ENCODE measurements around the gene PLK2.

Gene PLK2

DNA sequence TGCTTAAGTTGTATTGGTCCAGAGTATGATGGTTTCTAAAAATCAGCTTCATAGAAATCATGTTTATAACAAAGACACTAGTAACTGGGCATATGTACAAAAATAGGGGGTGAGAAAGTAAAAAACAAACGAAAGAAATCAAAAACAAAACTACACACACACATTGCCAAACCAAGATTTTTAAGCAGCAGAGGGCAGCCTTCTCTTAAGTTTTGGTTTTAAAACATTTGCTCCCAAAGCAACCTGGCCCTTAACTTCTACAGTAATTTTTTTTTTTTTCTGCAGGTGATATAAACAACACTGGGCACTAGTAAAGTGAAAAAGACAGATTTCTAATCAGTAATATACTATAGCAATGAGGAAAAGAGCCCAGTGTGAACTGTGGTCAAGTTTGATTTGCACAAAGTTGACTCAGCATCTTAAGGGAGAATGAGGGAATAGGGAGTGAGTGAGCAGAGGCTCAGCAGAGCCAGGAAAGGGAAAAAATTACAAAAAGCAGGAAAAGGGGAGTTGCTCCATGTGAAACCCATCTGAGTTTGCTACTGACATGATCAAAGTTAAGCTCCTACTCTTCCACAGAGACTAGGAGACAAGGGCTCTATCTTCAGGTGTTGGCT lies 18.0 kb upstream of the PLK2 start:
- no peak for DNase-seq

DNA sequence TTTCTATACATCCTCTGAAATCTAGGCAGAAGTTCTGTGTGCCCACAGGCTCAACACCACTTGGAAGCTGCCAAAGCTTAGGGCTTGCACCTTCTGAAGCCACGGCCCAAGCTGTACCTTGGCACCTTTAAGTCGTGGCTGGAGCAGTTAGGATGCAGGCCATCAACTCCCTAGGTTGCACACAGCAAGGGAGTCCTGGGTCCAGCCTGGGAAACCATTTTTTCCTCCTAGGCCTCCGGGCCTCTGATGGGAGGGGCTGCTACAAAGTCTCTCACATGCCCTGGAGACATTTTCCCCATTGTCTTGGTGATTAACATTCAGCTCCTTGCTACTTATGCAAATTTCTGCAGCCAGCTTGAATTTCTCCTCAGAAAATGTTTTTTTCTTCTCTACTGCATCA lies 15.5 kb upstream of the PLK2 start:
- DNase-seq: no peak

DNA sequence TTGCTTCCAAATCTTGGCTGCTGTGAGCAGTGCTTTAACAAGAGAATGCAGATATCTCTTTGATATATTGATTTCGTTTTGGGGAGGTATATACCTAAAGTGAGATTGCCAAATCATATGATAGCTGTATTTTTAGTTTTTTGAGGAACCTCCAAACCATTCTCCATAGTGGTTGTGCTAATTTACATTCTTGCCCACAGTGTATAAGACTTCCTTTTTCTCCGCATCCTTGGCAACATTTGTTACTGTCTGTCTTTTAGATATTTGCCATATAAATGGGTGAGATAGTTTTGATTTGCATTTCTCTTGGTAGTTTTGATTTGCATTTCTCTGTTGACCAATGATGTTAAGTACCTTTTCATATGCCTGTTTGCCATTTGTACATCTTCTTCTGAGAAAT lies 10.0 kb upstream of the PLK2 start:
- no peak for DNase-seq

DNA sequence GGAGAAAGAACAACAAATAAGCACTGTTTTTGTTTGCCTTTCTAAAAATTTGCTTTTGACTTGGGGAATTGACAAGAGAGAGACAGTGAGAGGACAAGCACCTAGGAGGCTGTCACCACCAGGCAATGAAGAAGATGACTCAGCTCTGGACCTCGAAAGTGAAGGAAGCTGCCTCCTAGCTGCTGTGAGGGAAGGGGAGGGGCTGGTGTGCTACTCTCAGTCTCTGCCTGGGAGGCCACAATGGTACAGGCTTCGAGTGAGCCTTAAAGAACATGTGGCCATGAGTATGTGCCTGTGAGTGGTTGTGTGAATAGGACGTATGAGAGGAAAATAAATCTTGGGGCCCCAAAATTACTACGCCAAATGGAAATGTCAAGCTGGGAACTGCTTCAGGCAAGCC lies 7.1 kb upstream of the PLK2 start:
- DNase-seq: peak in 1 of 2 experiments; percentile 15

DNA sequence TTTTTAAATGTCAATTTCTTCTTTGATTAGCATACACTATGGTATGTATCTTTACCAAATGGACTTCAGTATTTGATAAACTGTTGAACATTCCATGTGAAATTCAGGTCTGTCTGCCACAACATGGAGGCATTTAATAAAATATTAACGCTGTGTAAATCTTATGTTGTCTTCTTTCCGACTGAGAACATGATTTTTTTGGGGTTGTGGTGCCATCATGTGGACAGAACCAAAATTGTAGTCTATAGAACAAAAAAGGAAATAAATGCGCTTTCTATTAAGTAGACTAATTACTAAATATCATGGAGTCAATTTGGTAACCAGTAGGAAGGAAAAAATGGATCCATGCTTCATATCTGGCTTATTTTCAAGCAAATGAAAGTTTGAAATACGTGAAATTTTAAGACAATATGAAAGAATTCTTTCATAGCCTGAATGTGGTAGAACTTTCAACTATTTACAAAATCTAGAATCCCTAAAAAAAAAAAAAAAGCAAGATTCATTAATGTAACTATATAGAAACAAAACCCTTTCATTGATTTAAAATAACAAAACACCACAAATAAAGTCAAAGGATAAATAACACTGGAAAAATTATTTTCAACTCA lies 2.8 kb upstream of the PLK2 start:
- DNase-seq: peak; percentile 5 to 9

DNA sequence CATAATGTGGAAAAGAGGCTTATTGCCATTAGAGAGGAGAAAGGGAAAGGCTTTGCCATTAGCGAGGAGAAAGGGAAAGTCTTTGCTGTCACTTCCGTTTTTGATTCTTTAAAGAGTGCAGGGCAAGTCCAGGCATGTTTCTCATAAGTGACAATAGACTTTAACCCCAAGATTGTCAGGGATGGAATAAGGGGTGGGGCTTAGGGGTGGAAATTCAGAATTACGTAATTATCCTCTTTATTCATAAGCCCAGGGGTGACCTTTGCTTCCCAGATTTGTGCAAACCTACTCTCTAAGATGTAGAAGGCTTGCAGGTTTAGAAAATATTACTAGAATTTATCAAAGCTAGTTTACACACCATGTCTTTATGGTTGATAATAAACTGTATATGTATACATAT lies 2.3 kb upstream of the PLK2 start:
- no peak for DNase-seq

DNA sequence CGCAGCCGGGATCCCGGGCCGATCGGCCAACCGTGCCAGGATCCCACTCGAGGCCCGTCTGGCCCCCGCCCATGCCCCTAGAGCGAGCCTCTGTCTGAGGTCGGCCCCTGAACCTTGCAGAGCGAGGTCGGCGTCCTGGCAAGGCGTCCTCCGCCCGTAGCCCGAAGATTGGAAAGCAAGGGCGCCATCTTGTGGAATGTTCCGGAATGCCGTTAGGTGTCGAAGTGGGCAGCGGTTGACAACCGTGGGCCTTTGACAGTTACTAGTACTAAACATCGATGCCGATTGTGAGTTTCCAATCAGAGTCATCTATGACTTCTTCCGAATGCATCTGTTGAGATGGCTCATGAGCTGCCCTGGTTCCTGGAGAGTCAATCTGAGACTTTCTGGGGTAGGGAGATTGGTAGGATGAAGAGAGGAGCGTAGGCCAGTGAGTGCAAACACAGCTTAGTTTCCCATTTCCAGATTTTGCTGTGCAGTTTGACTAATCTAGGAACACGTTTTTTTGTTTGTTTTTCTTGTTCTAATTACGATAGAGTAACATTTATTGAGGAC lies 923 bp upstream of the PLK2 start:
- peak; percentile 85 to 88 for DNase-seq

DNA sequence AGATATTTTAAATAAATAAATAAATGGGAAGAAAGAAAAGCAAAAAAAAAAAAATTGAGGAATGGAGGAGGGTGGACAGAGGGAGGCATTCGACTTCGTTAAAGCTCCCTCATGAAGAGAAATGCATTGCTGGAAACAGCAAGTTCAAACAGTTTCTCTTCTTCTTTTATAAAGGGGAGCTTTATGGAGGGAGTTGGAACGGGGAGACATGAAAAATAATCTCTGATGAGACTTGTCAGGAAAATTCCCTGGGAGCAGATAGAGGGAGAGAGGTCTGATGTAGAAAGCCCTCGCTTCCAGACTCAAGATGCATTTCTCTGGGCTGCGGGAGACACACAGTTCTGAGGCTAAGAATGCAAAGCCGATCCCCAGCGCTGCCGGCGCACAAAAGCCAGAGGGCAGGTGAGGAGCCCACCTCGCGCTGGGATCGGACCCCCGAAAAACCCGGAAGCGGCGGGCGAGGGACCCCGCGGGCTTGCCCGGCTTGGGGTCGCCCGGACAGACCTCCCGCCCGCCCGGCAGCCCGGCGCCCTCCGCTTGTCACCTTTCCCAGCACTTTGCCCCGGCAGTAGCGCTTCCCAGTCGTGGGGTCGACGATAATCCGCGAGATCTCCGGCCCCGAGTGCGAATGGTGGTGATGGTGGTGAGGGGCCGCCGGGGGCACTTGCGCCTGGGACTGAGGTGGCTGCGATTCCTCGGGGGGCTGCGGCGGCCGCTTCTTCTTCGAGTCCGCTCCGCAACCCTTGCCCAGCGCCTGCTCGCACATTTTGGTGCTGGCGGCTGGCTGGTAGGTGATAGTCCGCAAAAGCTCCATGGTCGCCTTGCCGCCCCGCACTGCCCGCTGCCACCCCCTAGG lies 512 bp downstream of the PLK2 start:
- DNase-seq: peak in 1 of 2 experiments; percentile 10

DNA sequence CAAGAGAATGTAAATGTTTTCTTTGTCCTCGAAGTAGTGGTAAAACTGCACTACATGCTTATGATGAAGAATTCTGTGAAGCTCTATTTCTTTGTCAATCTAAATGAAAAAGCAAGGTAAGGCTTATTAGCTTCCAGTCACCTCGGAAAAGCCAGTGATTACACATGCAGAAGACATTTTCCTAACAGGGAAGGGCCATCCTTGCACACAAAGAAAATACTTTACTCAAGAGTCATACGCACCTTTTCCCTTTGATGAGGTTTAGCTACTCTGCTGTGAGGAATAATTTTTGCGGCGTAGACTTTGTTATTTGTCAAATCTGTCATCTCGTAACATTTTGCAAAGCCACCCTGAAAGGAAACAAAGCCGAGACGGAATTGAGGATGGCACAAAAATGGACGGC lies 1.1 kb downstream of the PLK2 start:
- no peak for DNase-seq

DNA sequence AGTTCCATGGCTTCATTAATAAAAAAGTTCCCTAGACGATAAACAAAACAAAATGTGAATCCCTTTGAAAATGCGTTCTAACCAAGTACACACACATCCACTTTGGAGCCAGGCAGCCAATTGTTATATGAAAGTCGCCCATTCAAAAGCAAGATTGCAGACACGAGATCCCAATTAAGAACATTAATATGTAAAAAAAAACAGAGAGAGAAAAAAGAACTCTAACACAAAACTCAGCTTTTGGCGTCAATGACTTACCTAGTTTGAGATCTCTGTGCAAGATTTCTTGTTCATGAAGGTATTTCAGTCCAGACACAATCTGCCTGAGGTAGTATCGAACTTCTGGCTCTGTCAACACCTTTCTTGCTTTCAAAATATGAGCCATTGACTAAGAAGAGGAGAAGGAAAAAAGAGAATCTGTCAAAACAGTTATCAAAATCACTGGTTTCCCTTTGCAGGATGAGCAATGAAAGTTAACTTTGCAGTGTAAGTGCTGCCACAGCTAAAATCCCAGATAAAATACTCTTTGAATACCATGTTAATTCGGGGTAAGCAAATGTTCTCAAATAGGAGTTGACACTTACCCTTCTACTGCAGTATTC lies 1.6 kb downstream of the PLK2 start:
- DNase-seq: no peak

DNA sequence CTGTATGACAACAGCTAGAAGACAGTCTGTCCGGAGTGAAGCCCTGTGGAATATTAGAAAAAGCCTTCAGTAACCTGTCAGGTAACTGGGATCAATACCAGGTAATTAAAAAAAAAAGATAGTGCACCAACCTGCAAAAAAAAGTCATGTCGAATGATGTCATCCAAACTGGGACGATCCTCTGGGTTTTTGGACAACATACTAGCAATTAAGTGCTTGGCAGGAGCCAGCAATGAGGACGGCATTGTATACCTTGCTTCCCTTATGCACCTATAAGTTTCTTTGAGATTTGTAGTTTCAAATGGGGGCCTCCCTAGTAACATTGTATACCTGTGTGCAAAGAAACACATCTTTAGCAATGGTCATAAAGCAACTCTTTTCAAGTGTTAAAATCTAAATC lies 2.8 kb downstream of the PLK2 start:
- DNase-seq: no peak

DNA sequence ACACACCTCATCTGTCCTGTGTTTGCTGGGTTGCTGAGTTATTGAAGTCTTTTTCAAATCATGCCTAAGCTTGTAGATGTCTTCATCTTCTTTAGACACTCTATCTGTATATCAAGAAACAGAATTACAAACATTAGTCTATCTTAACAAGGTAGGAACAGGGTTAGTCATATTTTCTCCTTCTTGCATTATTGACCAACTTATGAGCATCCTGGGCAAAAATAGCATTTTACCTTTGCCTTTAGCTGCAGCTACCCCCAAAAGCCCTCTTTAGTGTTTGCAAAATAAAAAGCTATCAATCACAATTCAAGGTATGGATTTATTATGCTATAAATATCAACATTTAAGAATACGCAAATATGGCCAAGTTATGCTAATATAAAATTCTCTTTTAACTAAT lies 3.4 kb downstream of the PLK2 start:
- no peak for DNase-seq

DNA sequence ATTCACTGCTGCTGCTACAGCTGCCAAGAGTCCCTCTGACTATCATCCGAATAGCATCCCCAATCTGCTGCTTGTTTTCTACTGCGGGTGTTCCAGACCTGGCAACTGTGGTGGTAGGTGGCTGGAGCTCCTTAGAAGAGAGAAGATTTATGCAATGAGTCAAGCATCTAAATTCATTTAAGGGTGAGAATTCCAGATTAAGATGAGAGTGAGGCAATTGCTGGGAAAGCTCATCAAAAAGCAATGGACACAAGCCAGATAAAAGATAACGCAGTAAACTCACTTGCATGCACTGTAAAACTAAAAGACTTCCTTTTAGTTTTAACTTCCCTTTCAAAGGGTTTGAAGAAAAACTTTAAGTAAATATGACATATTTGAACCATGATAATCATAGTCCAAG lies 3.9 kb downstream of the PLK2 start:
- DNase-seq: no peak

DNA sequence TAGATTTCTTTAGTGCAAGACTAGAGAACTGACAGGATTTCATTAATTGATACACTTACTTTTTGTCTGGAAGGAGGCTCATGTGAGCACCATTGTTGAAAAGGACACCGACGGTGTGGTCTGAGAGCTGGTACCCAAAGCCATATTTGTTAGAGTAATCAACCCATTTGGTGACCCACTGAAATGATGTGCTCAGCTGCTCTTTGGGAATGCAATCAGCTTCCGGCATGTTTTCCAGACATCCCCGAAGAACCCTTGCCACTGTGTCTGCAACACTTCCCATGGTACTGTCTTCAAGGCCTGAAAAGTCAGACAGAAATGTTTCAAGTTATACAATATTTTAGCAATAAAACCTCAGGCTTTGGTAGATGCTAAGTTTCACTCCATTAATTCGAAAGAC lies 4.4 kb downstream of the PLK2 start:
- DNase-seq: no peak

DNA sequence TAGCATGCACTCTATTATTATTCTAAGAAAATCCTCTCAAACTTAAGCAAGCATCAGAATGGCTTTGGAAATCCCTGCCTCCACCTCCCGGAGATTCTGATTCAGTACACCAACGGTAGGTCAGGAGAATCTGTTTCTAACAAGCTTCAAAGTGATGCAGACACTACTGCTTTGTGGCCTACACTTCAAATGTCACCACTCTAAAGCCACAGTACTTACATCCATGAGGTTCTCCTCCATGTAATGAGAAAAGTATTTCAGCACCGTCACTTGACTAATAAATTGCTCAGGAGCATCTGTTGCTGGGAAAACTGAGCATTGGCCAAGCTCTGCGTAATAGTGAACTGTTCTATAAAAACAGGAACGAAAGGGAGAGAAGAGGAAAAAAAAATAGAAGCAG lies 4.8 kb downstream of the PLK2 start:
- no peak for DNase-seq

DNA sequence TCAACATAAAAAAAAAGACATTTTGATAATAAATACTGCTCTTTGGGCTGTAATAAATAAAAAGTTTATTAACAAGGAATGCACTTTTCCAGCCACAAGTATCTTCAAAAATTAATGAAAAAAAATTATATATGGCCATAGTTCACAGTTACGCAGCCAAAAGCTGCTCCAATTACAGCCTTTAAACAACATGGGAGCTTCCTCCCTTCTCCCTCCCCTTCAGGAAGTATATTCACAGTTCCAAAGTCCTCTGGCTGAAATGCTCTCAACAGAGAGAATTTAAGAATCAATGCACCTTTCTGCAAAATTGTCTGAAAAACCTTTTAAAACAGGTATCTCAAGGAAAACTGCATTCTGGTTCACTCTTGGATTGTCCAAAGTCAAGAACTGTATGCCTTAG lies 5.9 kb downstream of the PLK2 start:
- no peak for DNase-seq

DNA sequence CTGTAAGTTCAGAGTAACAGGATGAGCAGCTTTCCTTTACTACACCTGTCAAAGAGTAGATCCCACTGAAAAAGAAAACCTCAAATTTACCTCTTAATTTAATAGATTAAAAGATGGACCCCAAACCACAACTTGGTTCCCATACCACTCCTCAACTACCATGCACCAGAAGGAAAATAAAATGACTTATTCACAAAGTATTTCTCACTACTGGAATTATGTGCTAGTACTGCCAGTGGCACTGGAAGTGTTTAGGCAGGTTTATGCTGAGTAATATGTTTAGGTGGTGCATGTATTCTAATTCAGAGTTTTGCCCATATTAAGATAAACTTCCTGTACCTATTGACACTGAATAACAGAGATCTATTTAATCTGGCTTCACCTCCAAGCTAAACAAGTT lies 6.6 kb downstream of the PLK2 start:
- DNase-seq: no peak

DNA sequence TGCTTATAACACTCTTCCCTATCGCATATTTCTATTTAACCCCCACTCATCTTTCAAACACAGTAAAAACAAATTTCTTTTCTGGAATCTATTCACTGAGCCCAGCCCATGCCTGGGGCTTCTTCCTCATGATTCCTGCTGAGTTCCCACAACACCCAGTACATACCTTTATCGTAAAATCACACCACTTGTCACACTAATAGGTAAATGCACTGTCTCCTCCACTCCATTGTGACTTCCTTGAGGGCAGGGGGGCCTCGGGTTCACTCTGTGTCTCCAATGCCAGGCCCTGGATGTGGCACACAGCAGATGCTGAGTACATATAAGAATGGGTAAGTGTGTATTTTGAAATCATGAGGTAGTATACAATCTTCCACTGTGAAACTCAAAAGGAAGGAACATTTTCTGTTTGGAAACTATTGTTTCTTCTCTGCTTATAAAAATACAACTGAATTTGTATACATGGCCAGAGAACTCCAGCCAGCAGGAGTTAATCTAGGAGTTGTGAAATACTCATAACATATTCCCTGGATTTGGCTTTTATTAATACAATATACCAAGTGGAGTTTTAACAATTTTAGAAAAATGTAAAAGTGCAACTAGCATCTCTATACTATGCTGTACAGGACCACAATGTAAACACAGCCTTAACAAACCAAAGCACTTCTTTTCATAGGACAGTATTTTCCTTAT lies 7.2 kb downstream of the PLK2 start:
- DNase-seq: no peak

DNA sequence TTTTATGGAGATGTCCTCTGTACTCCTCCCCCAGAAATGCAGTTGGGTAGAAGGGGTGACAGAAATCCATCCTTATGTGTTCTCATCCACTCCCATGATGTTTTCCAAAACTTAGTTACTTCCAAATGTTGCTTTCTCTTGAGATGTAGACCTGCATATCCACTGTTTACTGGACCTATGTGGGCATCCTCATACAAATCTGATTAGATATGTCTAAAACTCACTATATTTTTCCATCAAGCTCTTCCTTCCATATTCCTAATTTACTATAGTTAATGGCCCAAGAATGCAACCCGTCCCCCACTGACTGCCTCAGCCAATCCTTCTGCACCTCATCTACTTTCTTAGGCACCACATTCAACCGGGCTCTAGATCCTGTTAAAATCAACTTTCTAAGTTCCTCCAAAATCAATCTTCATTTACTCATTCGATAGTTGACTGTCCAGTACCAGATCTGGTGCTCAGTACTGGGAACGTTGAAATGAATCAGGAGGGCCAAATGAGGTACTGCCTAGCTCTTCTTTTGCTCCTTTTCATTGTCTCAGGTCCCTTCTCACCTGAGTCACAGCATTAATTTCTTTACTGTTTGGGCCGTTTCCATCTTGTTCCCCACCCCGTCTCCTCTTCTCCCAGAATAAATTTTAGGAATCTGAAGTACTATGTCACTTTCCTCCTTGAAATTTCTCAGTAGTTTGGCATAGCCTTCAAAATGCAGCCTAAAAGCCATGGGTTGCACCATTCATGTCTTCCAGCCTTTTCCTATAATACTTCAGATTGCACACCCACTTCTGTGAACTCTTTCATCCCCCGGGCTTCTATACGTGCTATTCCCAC lies 7.9 kb downstream of the PLK2 start:
- no peak for DNase-seq

DNA sequence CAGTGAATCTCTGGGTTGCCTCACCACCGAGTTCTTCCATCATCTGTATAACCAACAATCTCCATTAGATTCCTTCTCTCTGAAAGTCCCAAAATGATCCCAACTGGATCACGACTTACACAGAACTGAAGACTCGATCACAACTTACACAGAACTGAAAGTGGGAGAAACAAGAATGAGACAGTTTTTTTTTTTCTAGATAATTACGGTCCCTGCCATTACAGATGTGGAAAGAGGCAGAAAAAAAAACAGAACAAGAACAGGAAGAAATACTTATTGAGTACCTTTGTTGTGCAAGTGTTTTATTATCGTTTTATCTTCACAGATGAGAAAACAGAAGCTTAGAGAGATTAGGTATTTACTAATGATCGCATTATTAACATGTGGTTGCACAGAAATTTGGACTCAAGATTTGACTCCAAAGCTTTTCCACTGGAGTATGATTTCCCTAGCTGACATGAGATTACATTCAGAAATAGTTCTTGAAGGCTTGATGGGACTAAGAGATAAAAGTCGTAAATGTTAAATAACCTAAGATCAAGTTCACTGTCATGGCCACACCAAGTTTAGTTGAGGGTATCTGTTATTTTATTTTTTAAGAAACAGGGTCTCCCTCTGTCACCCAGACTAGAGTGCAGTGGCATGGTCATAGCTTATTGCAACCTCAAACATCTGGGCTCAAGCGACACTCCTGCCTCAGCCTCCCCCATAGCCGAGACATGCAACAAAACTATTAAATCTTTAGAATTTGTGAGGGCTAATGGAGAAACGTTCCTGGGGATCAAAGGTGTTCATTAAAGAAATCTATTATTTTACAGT lies 8.9 kb downstream of the PLK2 start:
- DNase-seq: no peak

DNA sequence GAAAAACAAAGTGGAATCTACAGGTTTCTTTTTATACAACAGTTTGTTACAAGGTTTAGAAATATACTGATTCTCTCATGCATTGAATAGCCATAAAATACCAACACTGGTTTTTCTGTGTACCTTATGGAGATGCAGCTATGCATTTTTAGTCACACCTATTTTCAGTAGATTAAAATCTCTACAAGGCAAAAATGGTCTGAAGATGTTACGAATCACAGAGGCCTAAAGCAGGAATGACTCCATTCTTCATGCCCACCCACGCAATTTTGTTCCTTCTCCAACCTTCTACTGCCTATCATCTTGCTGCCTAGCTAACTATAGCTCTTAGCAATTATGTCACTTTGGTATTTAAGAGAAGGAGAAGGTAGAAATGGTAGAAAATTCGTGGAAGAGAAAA lies 9.9 kb downstream of the PLK2 start:
- DNase-seq: no peak

All from stimulated activated CD4-positive, alpha-beta T cell treated with anti-CD3 and anti-CD28 coated beads, Interleukin-4, amount 100 ng/mL, for 4 hours (primary cell).